Measurements from ENCODE around the gene LYZ. TPM values are rescaled to one million over a fixed set of nuclear protein-coding genes. Genes with fewer than 3 reads are reported as not detected.

LYZ gene
- total and polyA plus RNA-seq, 2 donors (not counting 1 experiment from before 2014, with no cell fraction given) = 0.17 TPM; not detected in 1

DNA sequence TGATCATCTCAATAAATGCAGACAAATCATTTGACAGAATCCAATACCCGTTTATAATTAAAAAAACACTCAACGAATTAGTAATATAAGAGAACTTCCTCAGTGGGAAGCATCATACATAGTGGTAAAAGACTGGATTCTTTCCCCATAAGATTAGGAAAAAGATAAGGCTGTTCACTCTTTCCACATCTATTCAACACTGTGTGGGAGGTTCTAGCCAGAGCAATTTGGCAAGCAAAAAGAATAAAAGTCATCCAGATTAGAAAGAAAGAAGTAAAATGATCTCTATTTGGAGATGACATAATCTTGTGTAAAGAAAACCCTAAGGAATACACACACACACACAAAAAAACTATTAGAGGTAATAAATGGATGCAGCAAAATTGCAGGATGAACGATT is 49.8 kb downstream of the LYZ start:
- Histone ChIP-seq H3K4me2 (ENCODE audit: extremely low read depth, insufficient read depth, low read length) (no peak overlapping the region), H4K20me1 (ENCODE audit: control insufficient read depth, extremely low read depth, insufficient read depth, low read length) (no peaks in the 10 kb centered on the region), H3K79me2 (ENCODE audit: control insufficient read depth, insufficient read depth, low read length) (no peaks in the 10 kb centered on the region), H3K9me3 (ENCODE audit: control insufficient read depth, insufficient read depth, low read depth, low read length) (no peaks in the 10 kb centered on the region), H3K9ac (ENCODE audit: insufficient read depth, low read length) (no peak overlapping the region), H3K27me3 (ENCODE audit: control insufficient read depth, insufficient read depth, low read length) (no peaks in the 10 kb centered on the region), H3K4me1 (ENCODE audit: control insufficient read depth, extremely low read depth, insufficient read depth, low read length) (no peaks in the 10 kb centered on the region), H2AFZ (ENCODE audit: low read length) (no peak overlapping the region), H3K36me3 (ENCODE audit: control insufficient read depth, insufficient read depth, low read length) (no peaks in the 10 kb centered on the region), H3K4me3 (replicated peaks in 1 of 4; ENCODE audit: control extremely low read depth in 1 of 4, insufficient read depth in 1 of 4, low read depth in 3 of 4, low read length in 4 of 4) (no peak overlapping the region), H3K27ac (ENCODE audit: insufficient read depth, low read length) (no peak overlapping the region)
- TF ChIP-seq EZH2 (IDR thresholded peaks at IDR 0.05; ENCODE audit: low read length, missing control alignments) (no peak), CTCF (conservative IDR thresholded peaks at IDR 0.05 in 1 of 2, IDR thresholded peaks at IDR 0.05 in 1 of 2; ENCODE audit: low read depth in 1 of 2, low read length in 2 of 2) (no peak)
- DNase-seq (ENCODE audit: low read depth in 2 of 2) = peak in 1 of 2 donors; percentile 95

- Histone ChIP-seq H3K27me3 (ENCODE audit: control insufficient read depth, insufficient read depth, low read length) (no peaks in the 10 kb centered on the region), H3K36me3 (ENCODE audit: control insufficient read depth, insufficient read depth, low read length) (no peaks in the 10 kb centered on the region), H3K4me3 (replicated peaks in 1 of 4; ENCODE audit: control extremely low read depth in 1 of 4, insufficient read depth in 1 of 4, low read depth in 3 of 4, low read length in 4 of 4) (no peak overlapping the region), H3K4me2 (ENCODE audit: extremely low read depth, insufficient read depth, low read length) (no peak overlapping the region), H3K9ac (ENCODE audit: insufficient read depth, low read length) (no peak overlapping the region), H4K20me1 (ENCODE audit: control insufficient read depth, extremely low read depth, insufficient read depth, low read length) (no peaks in the 10 kb centered on the region), H2AFZ (ENCODE audit: low read length) (no peak overlapping the region), H3K27ac (ENCODE audit: insufficient read depth, low read length) (no peak overlapping the region), H3K79me2 (ENCODE audit: control insufficient read depth, insufficient read depth, low read length) (no peaks in the 10 kb centered on the region), H3K4me1 (ENCODE audit: control insufficient read depth, extremely low read depth, insufficient read depth, low read length) (peaks cover 8% of the 10 kb centered on the region), H3K9me3 (ENCODE audit: control insufficient read depth, insufficient read depth, low read depth, low read length) (no peaks in the 10 kb centered on the region)
- DNase-seq (ENCODE audit: low read depth in 2 of 2) = peak in 1 of 2 donors; percentile 68
- TF ChIP-seq EZH2 (IDR thresholded peaks at IDR 0.05; ENCODE audit: low read length, missing control alignments) = no peak
- TF ChIP-seq CTCF (conservative IDR thresholded peaks at IDR 0.05 in 1 of 2, IDR thresholded peaks at IDR 0.05 in 1 of 2; ENCODE audit: low read depth in 1 of 2, low read length in 2 of 2) = no peak
Observed at GRCh38 chr12:69401940-69402339, 53.8 kb downstream of the LYZ start.

Other genes with a start within 250 kb of the LYZ start
- gene CPSF6, start 108.8 kb upstream of the LYZ start, total RNA-seq = 18.0 and 29.3 TPM in 2 replicates
- gene CPSF6, start 108.8 kb upstream of the LYZ start, polyA plus RNA-seq = 43.2 and 54.4 TPM in 2 replicates
- gene YEATS4, start 11.4 kb downstream of the LYZ start, total RNA-seq = 11.3 and 16.3 TPM in 2 replicates
- gene YEATS4, start 11.4 kb downstream of the LYZ start, polyA plus RNA-seq = 14.1 and 16.6 TPM in 2 replicates
- 41.3 and 45.9 TPM in 2 replicates for gene FRS2, start 122.0 kb downstream of the LYZ start, total RNA-seq
- gene FRS2, start 122.0 kb downstream of the LYZ start, polyA plus RNA-seq = 22.7 and 37.1 TPM in 2 replicates
- 174 and 190 TPM in 2 replicates for gene CCT2, start 237.1 kb downstream of the LYZ start, total RNA-seq
- 178 and 237 TPM in 2 replicates for gene CCT2, start 237.1 kb downstream of the LYZ start, polyA plus RNA-seq